ACC112 (cell line): ENCODE data around the gene PCCB.
"Not testable (repeated sequence)": the region's sequence is repeated elsewhere in the genome, so short reads cannot be mapped to it uniquely, and the experiment has no call there.

Experiments used
- H2AFZ ChIP-seq: fragments of 200-600 bp; sonication (generic); one replicate; pipeline ENCODE4 v1.6.0; 2017; ENCODE audit warnings: antibody characterized with exemption, low read length; ENCODE audit not compliant: unreplicated experiment
- H3K27ac ChIP-seq: fragments of 200-600 bp; sonication (generic); 2 replicates; pipeline ENCODE4 v1.5.1; 2014; ENCODE audit warnings: low read depth, mild to moderate bottlenecking, antibody characterized with exemption, low read length, moderate library complexity
- H3K27me3 ChIP-seq: fragments of 200-600 bp; sonication (generic); 2 replicates; pipeline ENCODE4 v1.6.1; 2014; ENCODE audit warnings: mild to moderate bottlenecking, antibody characterized with exemption, low read length, moderate library complexity, mixed read lengths; ENCODE audit not compliant: insufficient read depth
- H3K36me3 ChIP-seq: fragments of 200-600 bp; sonication (generic); 2 replicates; pipeline ENCODE4 v1.6.1; 2016; ENCODE audit warnings: mild to moderate bottlenecking, antibody characterized with exemption, low read length, moderate library complexity, mixed read lengths; ENCODE audit not compliant: insufficient read depth
- H3K4me1 ChIP-seq: fragments of 200-600 bp; sonication (generic); one replicate; pipeline ENCODE4 v1.6.1; 2016; ENCODE audit warnings: low read length, mixed read lengths; ENCODE audit not compliant: insufficient read depth, unreplicated experiment, control insufficient read depth
- H3K4me3 ChIP-seq: fragments of 200-600 bp; sonication (generic); 2 replicates; pipeline ENCODE4 v1.5.1; 2014; ENCODE audit warnings: mild to moderate bottlenecking, low read depth, low read length
- H3K79me2 ChIP-seq: fragments of 200-600 bp; sonication (generic); one replicate; pipeline ENCODE4 v1.6.0; 2016; ENCODE audit warnings: low read length; ENCODE audit not compliant: control insufficient read depth, unreplicated experiment, insufficient read depth

The PCCB gene

GRCh38 chr3:136343446-136343845 is 93.3 kb downstream of the PCCB start:
- no peaks in the 10 kb centered on the region for H3K27me3 ChIP-seq
- H3K27ac ChIP-seq: no peak overlapping the region
- H3K4me1 ChIP-seq: peaks cover 15% of the 10 kb centered on the region
- H3K79me2 ChIP-seq: no peaks in the 10 kb centered on the region
- no peak overlapping the region for H2AFZ ChIP-seq
- H3K36me3 ChIP-seq: peaks cover 5% of the 10 kb centered on the region
- no peak overlapping the region for H3K4me3 ChIP-seq

GRCh38 chr3:136343873-136344555 is 93.9 kb downstream of the PCCB start:
- Histone ChIP-seq H3K79me2 (no peaks in the 10 kb centered on the region), H3K27ac (peak overlapping the region; percentile 21; the same call in 1 of the 2 replicates), H3K27me3 (no peaks in the 10 kb centered on the region), H3K4me1 (peaks cover 15% of the 10 kb centered on the region), H3K36me3 (peaks cover 8% of the 10 kb centered on the region), H2AFZ (no peak overlapping the region), H3K4me3 (no peak overlapping the region)

- Histone ChIP-seq H3K4me1 (peaks cover 32% of the 10 kb centered on the region), H3K27ac (no peak overlapping the region), H3K79me2 (no peaks in the 10 kb centered on the region), H2AFZ (no peak overlapping the region), H3K4me3 (no peak overlapping the region), H3K36me3 (peaks cover 10% of the 10 kb centered on the region), H3K27me3 (no peaks in the 10 kb centered on the region)
Observed at GRCh38 chr3:136346486-136346885, 96.3 kb downstream of the PCCB start.

GRCh38 chr3:136350132-136350531 is 100.0 kb downstream of the PCCB start:
- Histone ChIP-seq H3K27ac (peak overlapping the region; percentile 85), H3K4me3 (no peak overlapping the region; the same call in 1 of the 2 replicates), H2AFZ (no peak overlapping the region)

GRCh38 chr3:136350557-136350956 is 100.4 kb downstream of the PCCB start:
- H3K27ac ChIP-seq: peak overlapping the region; percentile 85
- H3K4me1 ChIP-seq: peaks cover 19% of the 10 kb centered on the region
- H3K79me2 ChIP-seq: no peaks in the 10 kb centered on the region
- H3K4me3 ChIP-seq: no peak overlapping the region; the same call in 1 of the 2 replicates
- H3K36me3 ChIP-seq: peaks cover 6% of the 10 kb centered on the region; the same call in 1 of the 2 replicates
- H3K27me3 ChIP-seq: no peaks in the 10 kb centered on the region
- no peak overlapping the region for H2AFZ ChIP-seq

More at GRCh38 chr3:136350132-136350531, 100.0 kb downstream of the PCCB start:
- H3K27me3 ChIP-seq: no peaks in the 10 kb centered on the region
- peaks cover 19% of the 10 kb centered on the region for H3K4me1 ChIP-seq
- H3K79me2 ChIP-seq: no peaks in the 10 kb centered on the region
- peaks cover 5% of the 10 kb centered on the region; the same call in 1 of the 2 replicates for H3K36me3 ChIP-seq

GRCh38 chr3:136351351-136351750 is 101.2 kb downstream of the PCCB start:
- no peak overlapping the region for H3K4me3 ChIP-seq
- H2AFZ ChIP-seq: no peak overlapping the region
- no peaks in the 10 kb centered on the region for H3K27me3 ChIP-seq
- H3K27ac ChIP-seq: no peak overlapping the region; the same call in 1 of the 2 replicates
- peaks cover 19% of the 10 kb centered on the region for H3K4me1 ChIP-seq
- no peaks in the 10 kb centered on the region for H3K79me2 ChIP-seq
- peaks cover 11% of the 10 kb centered on the region; the same call in 1 of the 2 replicates for H3K36me3 ChIP-seq

- Histone ChIP-seq H2AFZ (no peak overlapping the region), H3K27ac (no peak overlapping the region), H3K27me3 (no peaks in the 10 kb centered on the region), H3K79me2 (no peaks in the 10 kb centered on the region), H3K36me3 (peaks cover 11% of the 10 kb centered on the region; the same call in 1 of the 2 replicates), H3K4me3 (no peak overlapping the region), H3K4me1 (peaks cover 19% of the 10 kb centered on the region)
Observed at GRCh38 chr3:136351905-136352304, 101.8 kb downstream of the PCCB start.

- no peaks in the 10 kb centered on the region for H3K27me3 ChIP-seq
- no peaks in the 10 kb centered on the region for H3K79me2 ChIP-seq
- no peak overlapping the region for H3K27ac ChIP-seq
- H3K36me3 ChIP-seq: peaks cover 11% of the 10 kb centered on the region; the same call in 1 of the 2 replicates
- H2AFZ ChIP-seq: no peak overlapping the region
- no peak overlapping the region for H3K4me3 ChIP-seq
- H3K4me1 ChIP-seq: peaks cover 19% of the 10 kb centered on the region
Observed at GRCh38 chr3:136353461-136353860, 103.3 kb downstream of the PCCB start.

- peaks cover 4% of the 10 kb centered on the region for H3K4me1 ChIP-seq
- H2AFZ ChIP-seq: no peak overlapping the region
- H3K36me3 ChIP-seq: no peaks in the 10 kb centered on the region
- no peak overlapping the region for H3K4me3 ChIP-seq
- H3K79me2 ChIP-seq: no peaks in the 10 kb centered on the region
- no peaks in the 10 kb centered on the region for H3K27me3 ChIP-seq
- H3K27ac ChIP-seq: no peak overlapping the region
Observed at GRCh38 chr3:136366289-136366688, 116.1 kb downstream of the PCCB start.

GRCh38 chr3:136375800-136376199 is 125.7 kb downstream of the PCCB start:
- H3K27ac ChIP-seq, H3K36me3 ChIP-seq, H3K27me3 ChIP-seq, H2AFZ ChIP-seq, H3K79me2 ChIP-seq, H3K4me1 ChIP-seq, H3K4me3 ChIP-seq: not testable (repeated sequence)

GRCh38 chr3:136377508-136377907 is 127.4 kb downstream of the PCCB start:
- no peak overlapping the region for H3K4me3 ChIP-seq
- no peak overlapping the region for H3K27ac ChIP-seq
- no peaks in the 10 kb centered on the region for H3K4me1 ChIP-seq
- no peaks in the 10 kb centered on the region for H3K27me3 ChIP-seq
- H2AFZ ChIP-seq: no peak overlapping the region
- peaks cover 3% of the 10 kb centered on the region for H3K36me3 ChIP-seq
- no peaks in the 10 kb centered on the region for H3K79me2 ChIP-seq
